CD1c-positive myeloid dendritic cell (primary cell): ENCODE results near the gene EDN2.

Source experiments
- DNase-seq: peaks from one replicate; pipeline ENCODE4 v3.0.0-alpha.2; 2016; ENCODE audit errors: extremely low spot score

The EDN2 gene

DNA sequence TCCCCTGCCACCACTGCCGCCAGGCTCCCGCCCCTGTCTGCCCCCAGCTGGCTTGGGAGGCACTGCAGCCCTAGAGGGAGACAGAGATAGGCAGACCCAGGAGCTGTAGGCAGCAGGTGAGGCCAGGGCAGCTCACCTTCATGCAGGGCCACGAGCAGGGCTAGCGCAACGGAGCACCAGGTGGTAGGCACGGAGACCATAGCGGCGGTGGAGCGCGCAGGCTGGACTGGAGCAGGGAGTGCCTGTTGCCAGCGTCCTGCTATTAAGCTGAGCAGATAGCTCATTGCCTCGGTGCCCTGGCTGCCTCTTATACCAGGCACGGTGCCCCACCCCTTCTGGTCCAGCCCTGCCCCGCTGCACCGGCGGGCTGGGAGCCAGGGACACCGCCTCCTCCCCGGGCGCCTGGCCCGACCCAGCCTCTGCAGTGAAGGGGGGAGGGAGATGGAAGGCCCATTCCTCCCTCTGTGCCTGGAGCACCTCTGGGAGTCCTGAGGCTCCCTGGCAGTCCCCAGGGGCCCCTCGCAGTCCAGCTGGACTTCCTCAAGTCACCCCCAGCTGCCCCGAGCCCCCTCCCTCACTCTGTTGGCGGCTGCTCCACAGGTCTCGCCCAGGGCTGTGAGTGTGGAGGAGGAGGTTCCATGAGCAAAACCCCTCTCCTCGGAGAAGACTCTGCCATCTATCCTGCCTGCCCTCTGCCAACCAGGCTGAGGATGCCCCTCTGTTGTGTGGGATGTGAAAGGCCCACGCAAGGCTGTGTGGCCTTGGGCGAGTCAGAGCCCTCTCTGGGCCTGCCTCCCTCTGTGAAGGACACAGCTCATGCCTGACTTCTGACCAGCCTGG lies at the start of gene EDN2:
Gene EDN2 (minus strand): TSS at position 282 of the 840 bp plus-strand sequence. CDS start 82 bp downstream, at position 200.
- DNase-seq = no peak

DNA sequence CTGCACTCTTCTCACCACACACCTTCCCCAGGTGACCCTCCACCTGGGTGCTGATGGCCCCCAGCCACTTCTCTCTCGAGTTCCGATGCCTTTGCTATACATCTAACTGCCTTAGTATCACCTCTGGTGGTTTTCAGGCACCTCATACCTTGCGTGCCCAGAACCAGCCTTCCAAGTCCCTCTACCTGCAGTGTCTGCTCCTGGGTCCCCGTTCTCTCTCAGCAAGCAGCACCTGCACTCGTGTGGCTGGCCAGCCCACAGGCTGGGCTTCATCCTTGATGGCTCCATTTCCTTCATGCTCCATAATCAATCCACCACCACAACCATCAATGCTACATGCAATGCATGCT lies 49.2 kb upstream of the EDN2 start:
- DNase-seq = no peak

DNA sequence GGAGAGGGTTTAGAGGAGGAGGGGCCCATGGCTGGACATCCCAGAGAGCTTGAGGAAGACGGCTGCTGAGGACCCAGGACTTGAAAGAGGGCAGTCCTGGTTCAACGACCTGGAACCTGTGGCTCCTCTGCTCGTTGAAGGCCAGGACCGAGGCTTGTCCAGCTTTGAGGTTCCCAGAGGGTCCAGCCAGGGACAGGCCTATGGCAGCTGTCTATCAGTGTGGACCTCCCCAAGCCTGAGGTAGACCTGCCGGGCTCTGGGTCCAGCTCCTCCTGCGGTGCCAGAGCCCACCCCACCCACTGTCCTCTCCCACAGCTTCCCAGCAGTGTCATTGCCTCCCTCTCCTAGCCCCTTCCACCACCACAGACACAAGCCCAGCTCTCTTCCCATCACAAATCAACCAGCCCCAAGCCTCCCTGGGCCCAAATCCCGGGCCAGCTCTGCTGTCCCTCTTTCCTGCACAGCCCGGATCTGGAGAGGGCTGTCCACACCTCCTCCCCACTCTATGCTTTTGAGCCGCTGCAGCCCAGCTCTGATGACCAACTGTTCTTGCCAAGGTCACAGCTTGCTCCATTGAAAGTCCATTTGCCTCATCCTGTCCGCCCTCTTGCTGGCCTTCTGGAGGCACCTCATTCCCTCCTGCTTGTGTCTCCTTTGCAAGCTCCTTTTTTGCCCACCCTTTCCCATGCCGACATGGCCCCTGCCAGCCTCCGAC lies 48.7 kb upstream of the EDN2 start:
- DNase-seq = no peak

DNA sequence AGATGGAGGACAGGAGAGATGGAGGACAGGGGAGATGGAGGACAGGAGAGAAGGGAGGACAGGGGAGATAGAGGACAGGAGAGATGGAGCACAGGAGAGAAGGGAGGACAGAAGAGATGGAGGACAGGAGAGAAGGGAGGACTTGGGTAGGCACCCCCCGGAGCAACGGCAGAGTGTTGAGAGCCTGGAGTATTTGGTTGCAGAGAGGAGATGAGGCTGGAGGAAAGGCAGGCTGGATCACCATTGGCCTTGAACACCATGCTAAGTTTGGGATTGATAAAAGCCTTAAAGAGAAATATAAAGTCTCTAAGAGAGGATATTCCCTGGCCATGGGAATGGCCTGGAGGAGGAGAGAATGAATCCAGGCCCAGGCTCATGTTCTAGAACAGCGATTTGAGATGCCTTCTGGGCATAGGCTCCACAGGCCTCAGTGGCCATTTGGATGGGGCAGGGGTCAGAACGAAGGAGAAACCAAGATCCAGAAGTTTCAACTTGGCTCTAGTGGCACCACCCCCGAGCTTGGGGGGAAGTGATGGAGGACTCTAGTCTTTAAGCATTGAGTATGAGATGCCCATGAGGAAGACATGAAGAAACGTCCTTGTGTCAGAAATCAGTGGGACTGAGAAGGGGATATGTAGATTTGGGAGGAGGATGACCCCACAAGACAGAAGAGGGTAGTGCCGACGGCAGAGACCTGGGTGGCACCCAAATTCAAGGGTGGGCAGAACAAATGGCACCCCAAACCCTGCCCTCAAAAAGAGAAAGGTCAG lies 47.9 kb upstream of the EDN2 start:
- no peak for DNase-seq

DNA sequence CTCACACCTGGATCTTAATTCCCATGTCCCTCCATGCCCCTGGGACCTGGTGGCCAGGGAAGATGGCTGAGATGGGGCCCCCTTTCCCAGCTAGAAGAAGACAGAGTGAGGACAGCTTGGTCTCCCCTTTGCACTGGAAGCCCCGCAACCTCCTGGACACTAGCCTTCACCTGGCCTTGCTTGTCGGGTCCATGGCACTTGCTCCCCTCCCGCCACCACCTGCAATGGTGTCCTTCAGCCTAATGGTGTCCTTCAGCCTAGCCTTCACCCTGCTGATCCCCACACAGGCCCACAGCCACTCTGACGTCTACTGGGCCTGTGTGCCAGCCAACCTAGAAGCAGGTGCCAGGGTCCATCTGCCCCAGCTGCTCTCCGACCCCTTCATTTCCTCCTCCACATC lies 45.9 kb upstream of the EDN2 start:
- no peak for DNase-seq

DNA sequence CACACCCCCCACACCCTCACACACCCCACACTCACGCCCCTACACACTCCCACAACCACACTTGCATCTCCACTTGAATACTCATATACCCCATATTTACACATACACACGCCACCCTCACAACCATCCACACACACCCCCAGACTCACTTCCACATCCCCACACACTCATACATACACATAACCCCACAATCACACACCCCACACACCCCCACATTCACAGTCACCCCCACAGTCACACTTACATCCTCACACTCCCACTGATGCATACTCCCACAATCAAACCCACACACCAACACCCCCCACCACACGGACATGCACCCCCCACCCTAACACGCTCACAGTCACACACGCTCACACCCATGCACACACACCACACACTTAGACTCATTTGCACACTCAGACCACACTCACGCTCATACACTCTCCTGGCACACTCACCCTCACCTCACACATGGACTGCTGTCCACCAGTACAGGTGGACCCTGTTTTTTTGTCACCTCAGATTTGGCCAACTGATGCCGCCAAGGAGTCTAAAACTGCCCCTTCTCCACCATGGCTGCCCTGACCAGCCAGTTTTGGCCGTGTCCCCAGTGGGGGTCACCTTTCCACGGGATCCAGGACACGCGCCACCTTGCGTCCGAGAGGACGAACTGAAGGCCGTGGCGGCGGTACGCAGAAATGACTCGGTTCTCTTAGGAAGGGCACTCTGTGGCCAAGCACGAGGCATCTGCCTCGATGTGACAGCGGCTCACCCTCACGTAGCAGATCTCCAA lies 45.3 kb upstream of the EDN2 start:
- no peak for DNase-seq

DNA sequence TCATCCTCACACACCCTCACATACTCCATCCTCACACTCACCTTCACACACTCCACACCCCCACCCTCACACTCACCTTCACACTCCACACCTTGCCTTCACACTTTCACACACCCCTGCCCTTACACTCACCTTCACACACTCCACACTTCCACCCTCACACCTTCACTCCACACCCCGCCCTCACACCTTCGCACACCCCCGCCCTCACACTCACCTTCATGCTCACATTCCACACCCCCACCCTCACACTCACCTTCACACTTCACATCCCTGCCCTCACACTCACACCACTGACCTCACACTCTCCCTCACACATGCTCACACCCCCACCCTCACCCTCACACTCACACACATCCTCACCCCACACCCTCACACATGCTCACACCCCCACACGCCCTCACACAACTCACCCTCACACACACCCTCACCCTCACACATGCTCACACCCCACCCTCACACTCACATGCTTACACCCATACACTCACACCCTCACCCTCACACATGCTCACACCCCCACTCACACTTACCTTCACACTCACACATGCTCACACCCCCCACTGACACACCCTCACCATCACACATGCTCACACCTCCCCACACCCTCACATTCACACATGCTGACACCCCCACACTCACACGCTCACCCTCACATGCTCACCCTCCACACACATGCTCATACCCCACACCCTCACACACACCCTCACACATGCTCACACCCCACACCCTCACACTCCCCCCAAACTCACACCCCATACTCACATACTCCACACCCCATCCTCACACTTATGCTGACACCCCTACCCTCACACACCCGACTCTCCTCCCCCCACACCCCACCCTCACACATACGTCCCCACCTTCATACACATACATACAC lies 44.5 kb upstream of the EDN2 start:
- no peak for DNase-seq

DNA sequence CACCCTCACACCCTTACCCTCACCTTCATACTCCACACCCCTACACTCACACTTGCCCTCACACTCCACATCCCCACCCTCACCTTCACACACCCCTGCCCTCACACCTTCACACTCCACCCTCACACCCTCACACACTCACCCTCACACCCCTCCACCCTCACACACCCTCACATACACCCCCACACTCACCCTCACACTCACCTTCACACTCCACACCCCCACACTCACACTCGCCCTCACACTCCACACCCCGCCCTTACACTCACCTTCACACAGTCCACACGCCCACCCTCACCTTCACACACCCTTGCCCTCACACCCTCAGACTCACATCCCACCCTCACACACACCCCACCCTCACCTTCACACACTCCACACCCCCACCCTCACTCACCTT lies 43.6 kb upstream of the EDN2 start:
- DNase-seq = no peak

DNA sequence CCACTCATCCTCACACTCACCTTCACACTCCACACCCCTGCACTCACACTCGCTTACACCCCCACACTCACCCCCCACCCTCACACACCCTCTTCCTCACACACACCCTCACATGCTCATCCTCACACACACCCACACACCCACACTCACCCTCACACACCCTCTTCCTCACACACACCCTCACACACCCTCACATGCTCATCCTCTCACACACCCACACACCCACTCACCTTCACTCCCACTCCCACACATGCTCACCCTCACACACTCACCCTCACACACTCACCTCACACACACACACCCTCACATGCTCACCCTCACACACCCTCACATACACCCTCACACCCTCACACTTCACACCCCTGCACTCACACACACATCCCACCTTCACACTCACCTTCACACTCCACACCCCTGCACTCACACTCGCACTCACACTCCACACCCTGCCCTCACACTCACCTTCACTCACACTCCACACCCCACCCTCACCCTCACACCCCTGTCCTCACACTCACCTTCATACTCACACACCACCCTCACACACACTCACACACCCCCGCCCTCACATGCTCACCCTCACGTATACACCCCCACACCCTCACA lies 42.6 kb upstream of the EDN2 start:
- no peak for DNase-seq

DNA sequence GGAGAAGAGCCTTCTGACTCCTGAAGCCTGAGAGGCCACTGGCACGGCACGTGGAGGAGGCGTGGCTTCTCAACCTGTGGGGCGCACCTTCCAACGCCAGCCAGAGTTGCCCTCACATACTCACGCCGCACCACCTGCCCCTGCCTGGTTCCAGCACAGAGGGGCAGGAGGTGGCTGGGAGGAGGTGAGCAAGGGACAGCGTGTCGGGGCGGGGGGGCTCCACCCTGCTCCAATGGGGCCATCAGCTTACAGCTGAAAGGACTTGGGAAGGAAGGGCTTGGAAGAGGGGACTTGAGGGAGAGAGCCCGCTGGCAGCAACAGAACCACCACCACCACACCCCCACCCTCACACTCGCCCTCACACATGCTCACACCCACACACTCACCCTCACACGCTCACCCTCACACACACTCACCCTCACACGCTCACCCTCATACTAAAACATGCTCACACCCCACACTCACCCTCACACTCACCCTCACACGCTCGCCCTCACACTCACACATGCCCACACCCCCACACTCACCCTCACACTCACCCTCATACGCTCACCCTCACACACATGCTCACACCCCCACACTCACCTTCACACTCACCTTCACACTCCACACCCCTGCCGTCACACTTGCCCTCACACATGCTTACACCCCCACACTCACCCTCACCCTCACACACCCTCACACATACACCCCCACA lies 41.6 kb upstream of the EDN2 start:
- DNase-seq = no peak

DNA sequence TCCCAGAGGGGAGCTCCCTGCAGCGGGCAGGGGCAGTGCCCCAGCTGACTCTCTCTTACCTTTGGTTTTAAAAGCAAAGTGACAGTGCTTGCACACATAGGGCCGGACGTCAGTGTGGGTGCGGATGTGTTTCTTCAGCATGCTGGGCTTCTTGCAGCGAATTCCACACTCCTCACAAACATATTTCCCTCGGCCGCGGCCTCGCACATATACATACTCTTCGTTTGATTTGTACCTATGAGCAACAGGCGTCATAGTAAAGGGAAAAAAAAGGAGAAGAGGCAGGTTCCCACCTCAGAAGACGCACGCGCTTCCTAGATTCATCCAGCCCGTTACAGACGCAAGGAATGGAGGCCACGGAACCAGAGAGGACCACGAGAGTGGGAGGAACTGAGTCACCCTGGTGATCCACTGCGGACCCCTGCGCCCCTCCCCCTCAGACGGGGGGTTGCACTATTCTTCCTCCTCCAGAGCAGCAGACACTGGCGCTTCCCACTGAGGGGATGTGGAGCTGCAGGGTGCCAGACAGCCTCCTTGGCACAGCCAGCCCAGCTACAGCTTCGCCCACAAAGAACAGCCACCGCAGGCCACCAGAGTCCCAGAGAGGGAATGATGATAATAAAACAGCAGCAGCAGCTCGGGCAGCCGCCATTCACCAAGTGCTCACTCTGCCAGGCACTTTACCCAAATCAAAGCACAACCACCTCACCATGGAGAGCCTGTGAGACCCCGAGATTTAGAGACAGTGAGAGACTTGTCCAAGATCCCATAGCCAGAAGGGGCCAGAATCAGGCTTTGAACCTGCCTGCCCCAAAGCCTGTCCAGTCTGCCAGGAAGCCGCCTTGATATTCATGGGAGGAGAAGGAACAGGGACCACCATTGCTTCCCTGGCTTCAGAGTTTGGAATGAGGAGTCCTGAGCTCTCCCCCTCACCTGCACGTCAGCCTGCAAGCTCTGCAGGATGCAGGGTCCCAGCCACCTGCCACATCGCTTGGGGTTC lies 40.5 kb upstream of the EDN2 start:
- DNase-seq = no peak

DNA sequence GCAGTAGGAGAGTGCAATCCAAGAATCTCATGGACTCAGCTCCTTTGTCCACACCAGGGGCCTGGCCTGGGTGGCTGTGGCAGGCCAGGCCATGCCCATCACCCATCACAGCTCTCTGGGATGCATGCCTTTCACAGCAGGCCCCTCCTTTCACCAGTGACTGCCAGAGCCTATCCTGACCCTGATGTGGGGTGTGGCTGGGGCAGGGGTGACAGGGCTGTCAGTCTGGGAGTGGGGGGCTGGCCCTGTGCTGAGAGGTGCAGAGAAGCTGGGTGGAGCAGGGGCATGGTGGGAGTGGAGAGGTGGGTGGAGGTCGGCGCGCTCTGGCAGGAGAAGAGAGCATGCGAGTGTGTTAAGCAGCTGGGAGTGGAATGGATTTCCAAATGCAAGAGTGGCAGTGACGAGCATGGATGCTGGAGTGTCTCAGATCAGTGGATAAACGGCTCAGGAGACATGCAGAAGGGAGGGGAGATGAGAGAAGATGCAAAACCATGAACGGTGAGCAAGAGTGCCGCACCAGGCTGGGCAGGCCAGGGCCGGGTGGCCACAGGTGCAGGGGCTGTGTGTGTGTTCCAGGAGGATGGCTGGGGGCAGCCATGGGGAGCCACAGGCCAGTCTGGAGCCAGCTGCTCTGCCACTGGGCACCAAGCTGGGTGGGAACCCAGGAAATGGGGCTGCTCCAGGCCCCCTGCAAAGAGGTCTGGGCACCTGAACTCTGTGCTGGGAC lies 39.6 kb upstream of the EDN2 start:
- DNase-seq = no peak

DNA sequence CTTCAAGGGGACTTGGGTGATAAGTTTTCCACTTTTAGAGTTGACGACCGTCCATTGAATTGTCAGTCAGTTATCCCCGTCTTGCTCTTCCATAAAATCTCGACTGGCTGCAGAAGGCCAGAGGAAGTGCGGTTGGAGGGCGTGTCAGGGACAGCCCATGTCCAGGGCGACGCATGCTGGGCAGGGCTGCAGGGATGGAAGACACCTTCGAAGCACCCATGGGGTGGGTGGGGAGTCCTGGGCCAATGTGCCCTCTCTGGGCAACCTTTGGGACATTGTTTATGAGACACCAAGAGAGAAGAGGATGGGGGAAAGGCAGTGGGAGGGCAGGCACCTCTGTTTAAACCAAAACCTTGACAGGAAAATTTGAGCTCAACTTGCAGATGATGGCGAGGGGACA lies 38.6 kb upstream of the EDN2 start:
- DNase-seq = no peak

DNA sequence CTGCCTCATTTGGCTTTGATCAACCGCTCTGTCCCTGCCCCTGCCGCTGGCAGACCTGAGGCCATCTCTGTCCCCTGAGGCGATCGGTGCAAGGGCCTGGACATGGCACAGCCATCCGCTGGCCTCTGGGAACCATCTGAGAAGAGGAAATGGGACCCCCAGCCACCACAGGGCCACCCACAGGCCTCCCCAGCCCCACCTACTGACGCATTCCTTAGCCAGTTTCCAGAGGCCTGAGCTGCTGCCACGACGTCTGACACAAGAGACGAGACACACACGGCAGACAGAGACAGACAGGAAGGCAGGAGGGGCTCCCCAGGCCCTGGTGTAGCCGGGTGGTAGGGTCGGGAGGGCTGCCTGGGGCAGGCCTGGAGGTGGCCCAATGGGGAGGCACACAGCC lies 37.3 kb upstream of the EDN2 start:
- no peak for DNase-seq

DNA sequence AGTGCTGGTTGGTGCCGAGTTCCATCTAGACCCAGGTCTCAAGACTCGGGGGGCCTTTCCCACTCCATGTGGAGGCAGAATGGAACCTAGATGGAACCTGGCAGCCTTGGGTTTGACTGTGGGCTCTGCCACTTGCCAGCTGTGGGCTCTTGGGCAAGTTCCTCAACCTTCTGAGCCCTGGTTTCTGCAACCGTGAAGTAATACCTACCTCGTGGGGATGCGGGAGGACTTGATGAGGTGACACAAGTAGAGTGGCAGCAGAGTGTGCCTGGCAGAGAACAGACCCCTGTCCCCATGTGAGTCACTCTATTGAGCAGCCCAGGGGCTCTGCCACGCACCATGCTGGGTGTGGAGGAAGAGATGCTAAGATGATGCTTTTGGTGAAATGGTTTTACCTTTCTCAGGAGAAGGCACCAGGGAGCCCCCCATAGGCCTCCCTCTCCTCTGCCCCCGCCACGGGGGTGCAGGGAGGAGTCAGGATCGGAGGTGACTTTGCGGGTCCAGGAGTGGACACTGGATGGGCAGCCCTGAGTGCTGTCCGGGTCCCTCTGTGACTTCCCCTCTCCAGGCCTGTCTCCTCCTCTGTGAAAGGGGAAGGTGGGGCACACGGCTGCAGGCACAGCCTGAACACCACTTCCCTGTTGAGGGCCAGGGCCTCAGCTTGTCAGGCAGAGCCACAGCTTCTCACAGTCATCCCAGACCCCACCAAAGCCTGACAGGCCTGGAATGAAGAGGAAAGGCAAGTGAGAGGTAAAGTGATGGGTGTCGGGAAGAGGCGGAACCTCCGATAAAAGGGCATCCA lies 36.7 kb upstream of the EDN2 start:
- peak; percentile 7 for DNase-seq

DNA sequence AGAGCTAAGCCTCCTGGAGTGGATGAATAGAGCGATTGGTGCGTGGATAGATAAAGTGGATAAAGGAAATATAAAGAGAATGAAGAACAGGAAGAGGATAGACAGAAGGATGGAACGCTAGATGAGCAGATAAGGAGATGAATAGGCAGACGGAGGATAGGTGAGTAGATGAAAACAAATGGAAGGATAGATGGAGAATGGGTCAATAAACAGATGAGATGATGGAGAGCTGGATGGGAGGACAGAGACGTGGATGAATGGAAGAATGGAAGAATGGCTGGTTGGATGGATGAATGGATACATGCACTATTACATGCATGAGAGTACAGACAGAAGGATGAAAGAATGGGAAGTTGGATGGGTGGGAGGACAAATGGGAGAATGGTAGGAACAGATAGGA lies 35.2 kb upstream of the EDN2 start:
- DNase-seq = no peak

DNA sequence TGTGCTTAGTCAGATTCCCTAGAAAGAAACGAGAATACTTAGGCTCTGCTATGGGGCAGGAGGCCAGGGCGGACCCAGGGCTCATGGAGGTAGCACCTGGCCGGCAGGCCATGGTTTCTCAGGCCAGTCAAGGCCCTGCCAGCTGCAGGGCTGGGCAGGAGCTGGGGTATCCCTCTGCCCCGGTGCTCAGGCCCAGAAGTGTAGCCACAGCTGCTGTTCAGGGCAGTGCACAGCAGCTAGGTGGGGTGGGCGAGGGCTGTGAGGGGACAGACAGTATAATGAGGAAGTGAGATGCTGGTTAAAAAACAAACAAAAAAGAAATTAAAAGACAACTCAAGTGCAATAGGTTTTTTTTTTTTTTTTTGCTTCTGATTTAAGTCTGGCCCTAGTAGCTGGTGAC lies 34.0 kb upstream of the EDN2 start:
- DNase-seq = no peak
